Endothelial cell of umbilical vein (primary cell): Measurements from ENCODE around the gene PAM16. TPM values are rescaled to one million over a fixed set of nuclear protein-coding genes. Genes with fewer than 3 reads are reported as not detected.

Source experiments
- BruUV-seq: library from RNA; stranded (reverse); fragments of 400-500 nt; replicated peaks from 2 replicates; lab custom pipeline; 2021; lab: Mats Ljungman, UMichigan
- CTCF ChIA-PET: fragments of 300-600, 350-600 bp; sonication (Branson Sonifier 250); formaldehyde crosslinking; loops from one replicate; lab custom pipeline; 2021; ENCODE audit warnings: antibody characterized with exemption, inconsistent platforms; lab: Charles Lee
- POLR2A ChIA-PET: fragments of 300-600, 350-600 bp; sonication (Branson Sonifier 250); formaldehyde crosslinking; loops from one replicate; lab custom pipeline; 2021; ENCODE audit warnings: antibody characterized with exemption, inconsistent platforms; lab: Charles Lee
- DNase-seq: peaks from one replicate; pipeline ENCODE4 v3.0.0-alpha.2; 2011; ENCODE audit warnings: low read depth, low spot score
- FAIRE-seq: peaks from 2 replicates; lab custom pipeline; 2011; peaks lifted over from hg19 to GRCh38; lab: Jason Lieb, UNC
- H2AFZ ChIP-seq: 2 replicates; pipeline ENCODE4 v1.6.0; 2012; ENCODE audit warnings: low read depth, low read length, control low read depth, inconsistent platforms
- H3K27ac ChIP-seq: 2 replicates; pipeline ENCODE4 v1.5.1; 2011; ENCODE audit warnings: low read depth, mild to moderate bottlenecking, control low read depth, low read length, moderate library complexity; ENCODE audit not compliant: insufficient read depth
- H3K27me3 ChIP-seq, 2 experiments: 2 replicates each; pipeline versions ENCODE4 v1.6.0 to v1.6.1; 2011; ENCODE audit warnings: low read length in 2 of 2, mixed read lengths in 1 of 2; ENCODE audit not compliant: control insufficient read depth in 2 of 2, insufficient read depth in 2 of 2
- H3K36me3 ChIP-seq, 2 experiments: 2 replicates in 1 of 2; 3 replicates in 1 of 2; pipeline ENCODE4 v1.5.1; 2011; ENCODE audit warnings: low read length in 2 of 2, mild to moderate bottlenecking in 1 of 2, moderate library complexity in 1 of 2; ENCODE audit not compliant: control insufficient read depth in 2 of 2, insufficient read depth in 2 of 2; ENCODE audit errors: extremely low read depth in 1 of 2
- H3K4me1 ChIP-seq: 3 replicates; pipeline ENCODE4 v1.5.1; 2011; ENCODE audit warnings: mild to moderate bottlenecking, low read length; ENCODE audit not compliant: control insufficient read depth, insufficient read depth; ENCODE audit errors: extremely low read depth
- H3K4me2 ChIP-seq: 2 replicates; pipeline ENCODE4 v1.6.1; 2011; ENCODE audit warnings: low read length, control low read depth, mixed read lengths; ENCODE audit not compliant: insufficient read depth
- H3K4me3 ChIP-seq, 3 experiments: fragments of 200-600 bp in 1 of 3; sonication (generic), shearing (Covaris generic) in 1 of 3; replicated peaks in 1 of 3; 2 replicates each; pipeline ENCODE4 v1.5.1; 2011 to 2016; ENCODE audit warnings: control low read depth in 3 of 3, low read length in 3 of 3, mild to moderate bottlenecking in 2 of 3, inconsistent platforms in 1 of 3, low read depth in 1 of 3, moderate library complexity in 1 of 3; ENCODE audit not compliant: insufficient read depth in 1 of 3
- H3K79me2 ChIP-seq: 2 replicates; pipeline ENCODE4 v1.6.0; 2012; ENCODE audit warnings: low read length, inconsistent platforms; ENCODE audit not compliant: control insufficient read depth, insufficient read depth
- H3K9ac ChIP-seq: replicated peaks from 2 replicates; pipeline ENCODE3; 2011; ENCODE audit warnings: low read length, control low read depth; ENCODE audit not compliant: insufficient read depth; ENCODE audit errors: extremely low read depth
- H3K9me1 ChIP-seq: replicated peaks from 3 replicates; pipeline ENCODE4 v1.6.0; 2011; ENCODE audit warnings: mild to moderate bottlenecking, low read length; ENCODE audit not compliant: control insufficient read depth, insufficient read depth; ENCODE audit errors: extremely low read depth
- H3K9me3 ChIP-seq: replicated peaks from 2 replicates; pipeline ENCODE4 v1.5.1; 2012; ENCODE audit warnings: low read length, inconsistent platforms; ENCODE audit not compliant: control insufficient read depth, insufficient read depth
- H4K20me1 ChIP-seq: replicated peaks from 2 replicates; pipeline ENCODE3; 2011; ENCODE audit warnings: mild to moderate bottlenecking, low read length; ENCODE audit not compliant: control insufficient read depth, insufficient read depth; ENCODE audit errors: extremely low read depth
- CTCF ChIP-seq, 2 donors: IDR thresholded peaks; 1 replicate in 1 of 2; 2 replicates in 1 of 2; pipeline ENCODE4 v1.5.1; 2011; ENCODE audit warnings: low read length in 2 of 2, mild to moderate bottlenecking in 2 of 2, moderate library complexity in 2 of 2, control low read depth in 1 of 2, inconsistent platforms in 1 of 2, low read depth in 1 of 2; ENCODE audit not compliant: insufficient read depth in 1 of 2; ENCODE audit errors: extremely low read depth in 1 of 2
- EZH2 ChIP-seq: IDR thresholded peaks from 2 replicates; pipeline ENCODE4 v1.6.1; 2012; ENCODE audit warnings: borderline replicate concordance, low read depth, mild to moderate bottlenecking, moderate library complexity, low read length, inconsistent platforms; ENCODE audit not compliant: severe bottlenecking
- FOS ChIP-seq: IDR thresholded peaks from 2 replicates; pipeline ENCODE4 v1.6.1; 2011; ENCODE audit warnings: mild to moderate bottlenecking, low read length, moderate library complexity, borderline replicate concordance; ENCODE audit not compliant: insufficient read depth
- GATA2 ChIP-seq: IDR thresholded peaks from 2 replicates; pipeline ENCODE4 v1.7.0; 2011; ENCODE audit warnings: low read depth, mild to moderate bottlenecking, moderate library complexity, mixed read lengths, low read length; ENCODE audit not compliant: insufficient read length, insufficient read depth
- JUN ChIP-seq: IDR thresholded peaks from 2 replicates; pipeline ENCODE4 v1.6.1; 2011; ENCODE audit warnings: borderline replicate concordance, low read depth; ENCODE audit not compliant: insufficient read length, insufficient read depth
- MAX ChIP-seq: IDR thresholded peaks from 2 replicates; pipeline ENCODE4 v1.6.1; 2011; ENCODE audit not compliant: insufficient read depth, insufficient read length
- MYC ChIP-seq: IDR thresholded peaks from one replicate; pipeline ENCODE4 v1.6.1; 2011; ENCODE audit warnings: mild to moderate bottlenecking, low read depth, low read length
- POLR2A ChIP-seq: IDR thresholded peaks from 2 replicates; pipeline ENCODE4 v1.6.1; 2012; ENCODE audit warnings: low read depth, mild to moderate bottlenecking, control low read depth, low read length
- POLR2AphosphoS5 ChIP-seq: IDR thresholded peaks from 2 replicates; pipeline ENCODE4 v1.6.1; 2012; ENCODE audit warnings: low read depth, mild to moderate bottlenecking, control low read depth, low read length, moderate library complexity; ENCODE audit not compliant: insufficient read depth
- dilution Hi-C: fragments of 300-500 bp; cut with MboI; formaldehyde crosslinking; loops from one replicate; pipeline ENCODE4 v1.15.0; 2019; ENCODE audit warnings: low sequenced_read_pairs; ENCODE audit not compliant: extremely low pct_ligation_motif_present
- intact Hi-C: fragments of 100-400 bp; cut with micrococcal nuclease; formaldehyde crosslinking; loops from one replicate; pipeline ENCODE4 v1.10.0; 2022
- polyA plus RNA-seq, 4 experiments: library from polyadenylated mRNA; depleted of rRNA in 3 of 4; stranded (reverse) in 3 of 4; unstranded in 1 of 4; fragments of >200 nt; gene quantifications; 2 replicates each; pipeline versions ENCODE4 v1.2.1 to v1.2.3, GENCODE V29; 2011 to 2012; ENCODE audit warnings: missing spikeins in 1 of 4
- total RNA-seq: library from RNA; stranded (reverse); gene quantifications from 2 replicates; pipeline ENCODE4 v1.2.3, GENCODE V29; 2021

PAM16 gene
- total and polyA plus RNA-seq, 2 donors (not counting 3 experiments of a cell fraction or from before 2014, with no cell fraction given) = 40.0 to 67.2 TPM

- intact Hi-C loops = loop anchor here (1.0 kb wide), 2 partner anchors 18 to 73 kb away; no protein-coding TSS in a partner anchor
- POLR2A ChIA-PET = no interaction called here
Measured at GRCh38 chr16:4327386-4328045, 23.6 kb downstream of the PAM16 start.

More at GRCh38 chr16:4327386-4328045, 23.6 kb downstream of the PAM16 start:
- Histone ChIP-seq H3K4me2 (peak overlapping the region; percentile 59), H3K9me1 (no peaks in the 10 kb centered on the region), H3K9me3 (no peaks in the 10 kb centered on the region), H3K4me1 (peaks cover 30% of the 10 kb centered on the region), H3K79me2 (peaks cover 33% of the 10 kb centered on the region), H3K9ac (peak overlapping the region; percentile 34), H2AFZ (peak overlapping the region; percentile 54), H3K4me3 (peak overlapping the region in 1 of 3 experiments; percentile 44), H3K27ac (peak overlapping the region; percentile 32), H4K20me1 (no peaks in the 10 kb centered on the region), H3K27me3 (no peaks in the 10 kb centered on the region), H3K36me3 (peaks cover 0 to under 1% of the 10 kb centered on the region in 2 experiments)
- TF ChIP-seq MYC = no peak
- no peak for TF ChIP-seq JUN
- TF ChIP-seq CTCF (IDR thresholded peaks at IDR 0.05; ENCODE audit: extremely low read depth in 1 of 2, insufficient read depth in 1 of 2, low read depth in 1 of 2, low read length in 2 of 2) = no peak
- TF ChIP-seq MAX = no peak
- TF ChIP-seq POLR2A = no peak
- TF ChIP-seq GATA2 = no peak
- no peak for TF ChIP-seq FOS
- TF ChIP-seq POLR2AphosphoS5 = no peak
- no peak for TF ChIP-seq EZH2
- FAIRE-seq (peak; percentile 4), DNase-seq (no peak)
- no TSS peak for BruUV-seq
- CTCF ChIA-PET = interaction anchor here (0.8 to 8.9 kb wide), 24 partner anchors 11 to 345 kb away, joined by 3 to 198 read pairs (median 6); partner anchors contain the start of genes GLIS2, PAM16 and TFAP4
- dilution Hi-C loops = no loop called here
